ENCODE data around the gene PDGFRA.
"Not testable (repeated sequence)": the region's sequence is repeated elsewhere in the genome, so short reads cannot be mapped to it uniquely, and the experiment has no call there.

Gene PDGFRA

GRCh38 chr4:54227256-54228055 is 1.6 kb upstream of the PDGFRA start:
- DNase-seq (ENCODE audit: low read depth in 2 of 2, low spot score in 1 of 2) = no peak

DNA sequence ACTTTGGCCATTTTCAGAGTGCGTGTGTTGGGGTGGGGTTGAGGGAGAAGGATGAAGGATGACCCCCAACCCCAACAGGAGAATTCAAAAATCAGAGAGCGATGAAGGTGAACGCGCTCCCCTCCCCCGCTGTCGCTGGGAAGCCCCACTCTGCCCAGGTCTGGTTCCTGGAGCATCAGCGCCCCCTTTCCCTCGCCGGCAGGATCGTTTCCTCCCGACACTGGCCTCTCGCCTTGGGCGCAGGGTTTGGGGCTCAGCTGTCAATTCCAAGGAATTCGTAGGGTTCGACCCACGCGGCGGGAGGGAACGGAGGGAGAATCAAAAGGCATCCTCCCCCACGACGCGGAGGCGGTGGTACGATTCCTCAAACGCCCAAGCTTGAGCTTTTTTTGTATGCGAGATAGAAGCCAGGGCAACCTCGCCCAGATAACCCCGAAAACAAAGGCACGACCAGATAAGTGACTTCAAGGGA is 1.0 kb upstream of the PDGFRA start:
- no peak for DNase-seq (ENCODE audit: low read depth in 2 of 2, low spot score in 1 of 2)

DNA sequence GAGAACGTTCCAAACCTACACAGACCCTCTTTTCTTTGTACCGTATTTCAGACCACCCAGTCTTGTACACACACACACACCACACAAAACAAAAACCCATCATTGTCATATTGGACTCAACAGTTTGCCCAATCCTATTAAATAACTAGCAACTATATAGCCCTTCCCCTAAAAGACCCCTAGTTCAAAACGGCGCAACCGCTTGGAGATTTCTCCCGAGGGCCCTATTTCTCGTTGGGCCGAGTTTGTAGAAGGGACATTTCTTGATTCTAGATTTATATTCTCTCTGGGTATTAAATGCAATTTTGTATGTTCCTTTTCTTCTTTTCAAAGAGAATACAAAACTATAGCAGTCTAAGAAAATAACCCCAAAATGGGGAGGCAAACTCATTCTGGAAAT is 547 bp upstream of the PDGFRA start:
- no peak for DNase-seq (ENCODE audit: low read depth in 2 of 2, low spot score in 1 of 2)

DNA sequence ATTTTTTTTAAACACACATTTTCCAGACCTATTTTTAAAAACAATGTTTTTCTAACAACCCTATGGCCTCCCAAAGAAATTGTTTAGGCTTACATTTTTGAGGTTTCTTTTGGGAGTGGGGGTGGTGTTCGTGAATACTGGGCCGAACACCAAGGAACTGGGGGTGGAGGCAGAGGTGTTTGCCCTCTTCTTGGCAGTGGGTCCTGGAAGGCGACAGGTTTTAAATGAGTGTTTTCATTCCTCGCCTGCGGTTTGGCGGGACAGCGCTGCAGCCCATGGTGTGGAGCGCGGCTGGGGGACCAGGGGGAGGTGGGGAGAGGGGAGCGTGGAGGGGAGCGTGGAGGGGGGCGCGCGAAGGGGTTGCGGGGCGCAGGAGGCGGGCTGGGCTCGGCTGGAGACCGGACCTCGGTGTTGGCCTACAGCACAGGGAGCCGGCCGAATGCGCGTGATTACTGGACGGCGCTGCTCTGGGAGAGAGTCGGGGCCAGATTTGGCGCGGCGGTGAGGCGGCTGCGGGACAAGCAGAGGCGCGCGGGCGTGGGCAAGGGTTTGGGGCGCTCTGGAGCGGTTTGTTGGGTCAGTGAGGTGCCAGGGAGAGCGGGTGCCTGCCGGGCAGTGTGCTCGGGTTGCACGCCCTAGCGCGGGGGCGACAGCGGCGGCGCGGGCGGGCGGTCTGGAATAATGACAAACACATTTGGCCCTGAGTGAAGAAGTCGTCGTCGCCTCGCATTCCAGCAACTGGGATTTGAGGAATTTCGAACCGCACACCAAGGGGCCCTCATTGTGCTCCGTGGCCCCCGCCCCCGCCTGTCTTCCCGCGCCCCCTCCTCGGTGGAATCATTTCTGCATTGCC is 764 bp downstream of the PDGFRA start:
- no peak for DNase-seq (ENCODE audit: low read depth in 2 of 2, low spot score in 1 of 2)

DNA sequence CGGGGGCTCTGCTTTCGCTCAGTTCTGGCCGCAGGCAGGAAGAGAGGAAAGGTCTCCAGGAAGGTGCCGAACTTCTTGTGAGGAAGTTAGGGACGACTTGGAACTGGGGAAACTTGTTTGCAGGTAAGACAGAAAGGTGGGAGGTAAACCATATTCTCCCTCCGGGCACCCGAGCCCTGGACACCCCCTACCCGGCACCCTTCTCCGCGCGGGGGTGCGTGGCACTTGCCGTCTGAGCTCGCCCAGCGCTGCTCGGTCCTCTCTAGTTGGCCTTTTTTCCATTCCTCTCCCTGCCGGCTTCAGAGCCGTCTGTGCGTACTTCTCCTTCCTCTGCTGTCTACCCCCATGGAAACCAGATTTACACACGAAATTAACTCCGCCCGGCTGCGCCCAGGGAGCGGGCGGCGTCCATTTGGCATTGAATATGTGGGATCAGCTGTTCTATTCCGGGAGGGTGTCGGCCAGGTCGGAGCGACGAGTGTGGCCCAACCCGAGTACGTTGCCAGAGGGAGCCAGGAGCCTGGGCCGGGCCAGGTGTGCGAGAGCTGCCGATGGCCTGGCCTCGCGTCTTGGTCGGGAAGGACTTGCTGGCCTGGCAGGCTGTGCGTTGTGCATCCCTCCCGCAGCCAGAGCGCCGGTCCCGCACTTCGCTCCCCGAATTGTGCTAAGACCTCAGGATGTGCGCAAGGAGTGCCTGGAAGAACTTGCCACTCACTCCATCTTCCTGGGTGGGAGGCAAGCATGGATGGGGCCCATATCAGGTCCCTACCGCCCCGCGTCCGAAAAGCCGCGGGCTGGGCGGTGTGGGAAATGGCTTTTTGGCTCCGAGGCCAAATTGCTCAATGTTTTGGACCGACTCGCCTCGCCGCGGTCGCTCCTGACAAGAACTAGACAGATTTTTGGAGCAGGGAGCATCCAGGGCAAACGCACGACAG is 1.7 kb downstream of the PDGFRA start:
- no peak for DNase-seq (ENCODE audit: low read depth in 2 of 2, low spot score in 1 of 2)

DNA sequence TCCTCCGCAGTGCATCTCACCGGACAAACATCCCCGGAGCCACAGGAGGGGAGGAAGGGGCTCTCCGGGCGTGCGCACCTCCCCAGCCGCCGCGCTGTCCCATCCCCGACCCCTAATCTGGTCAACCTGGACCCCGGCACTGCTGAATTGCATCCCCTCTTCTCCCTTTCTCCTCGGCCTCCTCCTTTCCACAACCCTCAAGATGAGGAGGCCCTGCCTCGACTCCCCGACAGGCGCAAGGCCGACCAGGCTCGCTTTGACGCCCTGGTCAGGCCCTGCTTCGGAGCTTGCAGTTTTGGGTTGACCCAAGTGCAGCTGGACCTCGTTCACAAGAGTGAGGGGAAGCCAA is 2.3 kb downstream of the PDGFRA start:
- no peak for DNase-seq (ENCODE audit: low read depth in 2 of 2, low spot score in 1 of 2)

- DNase-seq (ENCODE audit: low read depth in 2 of 2, low spot score in 1 of 2) = no peak
These were observed 2.9 kb downstream of the PDGFRA start for GRCh38 chr4:54231768-54232688.

DNA sequence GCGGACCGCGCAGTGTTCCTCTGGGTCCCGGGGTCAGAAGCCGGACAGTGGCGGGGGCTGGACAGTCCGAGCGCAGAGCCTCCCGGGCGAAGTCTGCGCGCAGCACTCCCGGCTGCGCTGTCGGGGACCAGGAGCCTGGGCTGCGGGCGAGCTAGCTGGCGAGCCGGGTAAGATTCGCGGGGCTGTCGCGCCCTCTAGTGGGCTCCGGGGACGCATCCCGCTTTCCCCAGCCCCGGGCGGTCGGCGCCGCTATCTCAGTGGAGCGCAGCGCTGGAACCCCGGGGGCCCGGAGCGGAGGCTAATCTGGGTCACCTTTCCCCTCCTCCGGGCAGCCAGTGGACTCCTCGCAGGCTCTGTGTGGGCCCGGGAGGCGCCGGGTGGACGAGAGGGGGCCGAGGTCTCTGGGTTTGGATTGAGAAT is 4.2 kb downstream of the PDGFRA start:
- peak; percentile 35 to 38 for DNase-seq (ENCODE audit: low read depth in 2 of 2, low spot score in 1 of 2)

DNA sequence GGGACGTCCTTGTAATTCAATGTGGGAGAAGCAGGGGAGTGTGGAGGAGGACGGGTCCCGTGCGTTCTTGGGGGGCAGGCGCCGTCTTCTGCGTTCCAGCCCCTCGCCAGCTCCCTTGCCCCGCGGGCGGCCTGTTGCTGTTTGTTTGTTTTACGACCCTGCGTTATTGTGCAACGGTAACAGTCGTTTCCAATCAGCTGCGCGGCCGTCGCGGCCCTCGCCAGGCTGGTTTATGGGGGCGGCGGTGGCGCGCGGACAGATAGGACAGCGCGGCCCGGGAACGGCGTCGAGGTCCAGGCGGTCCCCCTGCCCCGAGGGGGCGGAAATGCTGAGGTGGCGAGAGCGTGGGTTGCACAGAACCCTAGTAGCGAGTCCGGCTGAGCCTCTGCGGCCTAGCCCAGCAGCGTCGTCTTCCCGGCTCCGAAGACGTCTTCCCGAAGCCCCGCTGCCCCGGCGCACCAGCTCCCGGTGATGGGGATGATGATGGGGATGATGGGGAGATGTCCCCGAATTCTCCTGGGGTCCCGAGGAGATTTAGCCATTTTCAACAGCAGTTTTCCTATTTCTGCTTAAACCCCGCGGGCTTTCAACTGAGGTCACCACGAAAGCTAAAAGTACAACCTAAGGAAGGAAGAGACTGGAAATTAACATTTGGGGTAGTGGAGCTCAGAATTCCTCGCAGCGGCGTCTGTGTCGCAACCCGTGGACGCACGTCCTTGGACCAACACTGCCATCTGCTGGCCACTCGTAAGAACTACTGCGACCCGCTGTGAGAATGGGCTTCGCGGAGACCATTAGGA is 4.8 kb downstream of the PDGFRA start:
- DNase-seq (ENCODE audit: low read depth in 2 of 2, low spot score in 1 of 2) = peak; percentile 24 to 53

- DNase-seq (ENCODE audit: low read depth in 2 of 2, low spot score in 1 of 2) = no peak
These were observed 5.6 kb downstream of the PDGFRA start for GRCh38 chr4:54234497-54235205.

DNA sequence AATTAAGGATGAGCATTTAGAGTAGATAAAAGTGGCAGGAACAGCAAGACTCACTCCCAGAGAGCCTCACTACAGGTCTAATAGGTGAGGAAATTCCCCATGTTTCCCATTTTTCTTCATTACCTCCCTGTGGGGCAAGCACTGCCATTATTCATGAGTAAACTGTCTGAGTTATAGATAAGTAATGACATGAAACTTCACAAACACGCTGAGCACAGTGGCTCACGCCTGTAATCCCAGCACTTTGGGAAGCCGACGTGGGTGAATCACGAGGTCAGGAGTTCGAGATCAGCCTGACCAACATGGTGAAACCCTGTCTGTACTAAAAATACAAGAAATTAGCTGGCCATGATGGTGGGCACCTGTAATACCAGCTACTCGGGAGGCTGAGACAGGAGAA is 7.2 kb downstream of the PDGFRA start:
- not testable (repeated sequence) for DNase-seq (ENCODE audit: low read depth in 2 of 2, low spot score in 1 of 2)

DNA sequence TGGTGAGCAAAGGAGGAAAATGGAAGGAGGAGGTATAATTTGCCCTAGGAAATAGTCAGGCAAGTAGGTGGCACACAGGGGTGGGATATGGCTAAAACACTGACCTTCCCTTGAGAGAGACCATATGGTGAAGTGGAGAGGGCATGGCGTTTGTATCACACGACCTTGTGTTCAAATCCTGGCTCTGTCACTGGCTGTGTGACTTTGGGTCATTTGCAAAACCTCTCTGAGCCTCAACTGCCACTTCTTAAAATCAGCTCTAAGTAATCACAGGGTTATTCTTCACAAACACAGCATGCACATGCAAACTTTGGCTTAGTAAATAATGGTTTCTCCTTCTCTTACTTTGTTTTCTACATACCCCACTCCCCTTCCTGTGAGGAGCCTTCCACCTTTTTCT is 8.7 kb downstream of the PDGFRA start:
- DNase-seq (ENCODE audit: low read depth in 2 of 2, low spot score in 1 of 2) = no peak

DNA sequence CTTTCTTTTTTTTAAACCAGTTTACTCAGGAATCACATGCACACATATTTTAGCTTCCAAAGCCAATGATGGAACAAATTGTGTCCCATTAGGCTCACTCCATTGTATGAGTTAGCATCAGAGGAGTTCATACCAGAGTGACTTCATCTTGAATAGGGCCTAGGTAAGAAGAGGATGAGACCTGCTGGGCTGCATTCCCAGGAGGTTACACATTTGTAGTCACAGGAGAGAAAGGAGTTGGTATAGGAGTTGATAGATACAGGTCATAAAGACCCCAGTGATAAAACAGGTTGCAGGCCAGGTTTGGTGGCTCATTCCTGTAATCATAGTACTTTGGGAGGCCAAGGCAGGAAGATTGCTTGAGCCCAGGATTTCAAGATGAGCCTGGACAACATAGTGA is 9.3 kb downstream of the PDGFRA start:
- no peak for DNase-seq (ENCODE audit: low read depth in 2 of 2, low spot score in 1 of 2)

DNA sequence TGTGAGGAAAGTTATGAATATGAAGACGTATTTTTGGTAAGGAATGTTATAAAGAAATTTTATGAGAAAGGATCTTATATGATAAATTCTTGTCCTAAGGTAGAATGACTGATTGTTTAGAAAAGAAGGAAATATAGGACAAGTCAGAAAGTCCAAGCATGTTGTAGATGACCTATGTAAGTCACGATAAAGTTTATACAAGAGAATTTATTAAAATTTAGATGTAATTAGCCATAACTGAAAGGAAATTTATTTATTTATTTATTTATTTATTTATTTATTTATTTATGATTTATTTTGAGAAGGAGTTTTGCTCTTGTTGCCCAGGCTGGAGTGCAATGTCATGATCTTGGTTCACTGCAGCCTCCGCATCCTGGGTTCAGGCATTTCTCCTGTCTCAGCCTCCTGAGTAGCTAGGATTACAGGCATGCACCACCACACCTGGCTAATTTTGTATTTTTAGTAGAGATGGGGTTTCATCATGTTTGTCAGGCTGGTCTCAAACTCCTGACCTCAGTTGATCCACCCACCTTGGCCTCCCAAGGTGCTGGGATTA is 12.3 kb downstream of the PDGFRA start:
- DNase-seq (ENCODE audit: low read depth in 2 of 2, low spot score in 1 of 2) = not testable (repeated sequence)

DNA sequence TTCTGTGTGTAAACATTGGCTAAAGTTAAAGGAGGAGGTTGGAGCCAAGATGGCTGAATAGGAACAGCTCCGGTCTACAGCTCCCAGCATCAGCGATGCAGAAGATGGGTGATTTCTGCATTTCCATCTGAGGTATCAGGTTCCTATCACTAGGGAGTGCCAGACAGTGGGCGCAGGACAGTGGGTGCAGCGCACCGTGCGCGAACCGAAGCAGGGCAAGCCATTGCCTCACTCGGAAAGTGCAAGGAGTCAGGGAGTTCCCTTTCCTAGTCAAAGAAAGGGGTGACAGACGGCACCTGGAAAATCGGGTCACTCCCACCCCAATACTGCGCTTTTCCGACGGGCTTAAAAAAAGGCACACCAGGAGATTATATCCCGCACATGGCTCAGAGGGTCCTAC is 14.4 kb downstream of the PDGFRA start:
- not testable (repeated sequence) for DNase-seq (ENCODE audit: low read depth in 2 of 2, low spot score in 1 of 2)

- DNase-seq (ENCODE audit: low read depth in 2 of 2, low spot score in 1 of 2) = not testable (repeated sequence)
These were observed 23.2 kb downstream of the PDGFRA start for GRCh38 chr4:54252312-54252711.

DNA sequence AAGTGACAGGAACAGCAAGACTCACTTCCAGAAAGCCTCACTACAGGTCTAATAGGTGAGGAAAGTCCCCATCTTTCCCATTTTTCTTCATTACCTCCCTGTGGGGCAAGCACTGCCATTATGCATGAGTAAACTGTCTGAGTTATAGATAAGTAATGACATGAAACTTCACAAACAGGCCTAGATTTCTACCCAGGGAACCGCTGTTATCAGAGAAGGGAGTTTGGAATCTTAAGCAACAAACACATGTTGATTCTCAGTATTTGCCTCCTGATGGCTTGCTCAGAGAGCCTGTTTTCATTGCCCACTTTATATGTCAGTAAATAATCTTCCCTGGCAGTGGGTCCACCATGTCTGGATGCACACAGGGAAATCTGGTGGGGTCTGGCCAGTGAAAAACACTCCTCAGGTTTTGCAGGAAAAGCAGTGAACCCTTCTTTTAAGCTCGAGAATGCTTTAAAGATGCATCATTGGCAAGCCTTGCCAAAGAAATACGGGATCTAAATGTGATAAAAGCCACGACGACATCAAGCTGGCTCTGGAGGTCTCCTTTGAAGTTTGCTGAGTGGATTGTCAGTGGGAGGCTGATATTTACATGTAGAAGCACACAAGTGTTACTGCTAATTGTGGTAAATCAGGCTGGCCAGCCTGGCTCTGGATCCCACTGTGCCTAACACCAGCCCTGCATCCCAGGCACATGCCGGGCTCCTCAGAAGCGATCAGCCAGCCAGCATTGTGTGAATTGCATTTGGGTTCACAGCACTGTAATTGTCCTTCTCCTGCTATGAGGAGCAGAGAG is 25.2 kb downstream of the PDGFRA start:
- DNase-seq (ENCODE audit: low read depth in 2 of 2, low spot score in 1 of 2) = no peak

DNA sequence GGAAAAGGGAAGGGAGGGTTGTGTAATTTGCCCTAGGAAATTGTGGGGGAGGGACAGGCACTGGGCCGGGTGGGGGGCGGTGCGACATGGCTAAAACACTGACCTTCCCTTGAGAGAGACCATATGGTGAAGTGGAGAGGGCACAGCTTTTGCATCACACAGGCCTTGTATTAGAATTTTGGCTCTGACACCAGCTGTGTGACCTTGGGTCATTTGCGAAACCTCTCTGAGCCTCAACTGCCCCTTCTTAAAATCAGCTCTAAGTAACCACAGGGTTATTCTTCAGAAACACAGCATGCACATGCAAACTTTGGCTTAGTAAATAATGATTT is 25.8 kb downstream of the PDGFRA start:
- DNase-seq (ENCODE audit: low read depth in 2 of 2, low spot score in 1 of 2) = no peak
